ENCODE data around the gene ZNF320. TPM values are rescaled to one million over a fixed set of nuclear protein-coding genes. Genes with fewer than 3 reads are reported as not detected.

ZNF320 gene
- total and polyA plus RNA-seq, 9 of the 15 experiments (the other 6 are each of a cell fraction or from before 2014, with no cell fraction given), result 5.4 to 25.6 (median 11.7) TPM

GRCh38 chr19:52923778-52924593 is 26.6 kb upstream of the ZNF320 start (continued):
- TF ChIP-seq, protein P1, sequence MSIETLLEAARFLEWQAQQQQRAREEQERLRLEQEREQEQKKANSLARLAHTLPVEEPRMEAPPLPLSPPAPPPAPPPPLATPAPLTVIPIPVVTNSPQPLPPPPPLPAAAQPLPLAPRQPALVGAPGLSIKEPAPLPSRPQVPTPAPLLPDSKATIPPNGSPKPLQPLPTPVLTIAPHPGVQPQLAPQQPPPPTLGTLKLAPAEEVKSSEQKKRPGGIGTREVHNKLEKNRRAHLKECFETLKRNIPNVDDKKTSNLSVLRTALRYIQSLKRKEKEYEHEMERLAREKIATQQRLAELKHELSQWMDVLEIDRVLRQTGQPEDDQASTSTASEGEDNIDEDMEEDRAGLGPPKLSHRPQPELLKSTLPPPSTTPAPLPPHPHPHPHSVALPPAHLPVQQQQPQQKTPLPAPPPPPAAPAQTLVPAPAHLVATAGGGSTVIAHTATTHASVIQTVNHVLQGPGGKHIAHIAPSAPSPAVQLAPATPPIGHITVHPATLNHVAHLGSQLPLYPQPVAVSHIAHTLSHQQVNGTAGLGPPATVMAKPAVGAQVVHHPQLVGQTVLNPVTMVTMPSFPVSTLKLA (conservative IDR thresholded peaks at IDR 0.05), result 0 out of 4 replicates have a peak, but pooled peaks of 1 of the 2 experiments have one; percentile 20
- TF ChIP-seq WHSC1 (IDR thresholded peaks at IDR 0.05; ENCODE audit: low read length), result no peak
- TF ChIP-seq CTCF (IDR thresholded peaks at IDR 0.05 in 2 of 3, conservative IDR thresholded peaks at IDR 0.05 in 1 of 3; ENCODE audit: insufficient read depth in 2 of 3, low read depth in 1 of 3, low read length in 3 of 3), result 0 out of 6 replicates have a peak, but pooled peaks of 1 of the 3 experiments have one; percentile 1
- 0 out of 4 replicates have a peak, but pooled peaks of 1 of the 2 experiments have one; percentile 39 for TF ChIP-seq KDM1A (IDR thresholded peaks at IDR 0.05)
- TF ChIP-seq, protein P2, sequence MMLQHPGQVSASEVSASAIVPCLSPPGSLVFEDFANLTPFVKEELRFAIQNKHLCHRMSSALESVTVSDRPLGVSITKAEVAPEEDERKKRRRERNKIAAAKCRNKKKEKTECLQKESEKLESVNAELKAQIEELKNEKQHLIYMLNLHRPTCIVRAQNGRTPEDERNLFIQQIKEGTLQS (IDR thresholded peaks at IDR 0.05), result peak; percentile 84
- TF ChIP-seq, protein P2 (CRISPR knock-in tag; conservative IDR thresholded peaks at IDR 0.05), result no peak
- TF ChIP-seq CEBPB (tag; IDR thresholded peaks at IDR 0.05), result peak; percentile 96
- TF ChIP-seq ZNF23 (CRISPR knock-in tag; IDR thresholded peaks at IDR 0.05), result no peak
- TF ChIP-seq SMARCA4 (IDR thresholded peaks at IDR 0.05), result 0 out of 2 replicates have a peak, but pooled peaks have one; percentile 12
- 0 out of 2 replicates have a peak, but pooled peaks have one; percentile 55 for TF ChIP-seq JUN (IDR thresholded peaks at IDR 0.05; ENCODE audit: borderline replicate concordance, low read depth, low read length)
- TF ChIP-seq JUN (CRISPR knock-in tag; IDR thresholded peaks at IDR 0.05; ENCODE audit: borderline replicate concordance), result no peak
- TF ChIP-seq PKNOX1 (IDR thresholded peaks at IDR 0.05), result peak; percentile 50
- no peak for TF ChIP-seq MCM5 (IDR thresholded peaks at IDR 0.05; ENCODE audit: low read depth)
- TF ChIP-seq SIX5 (IDR thresholded peaks at IDR 0.05; ENCODE audit: borderline replicate concordance in 1 of 2, insufficient read depth in 1 of 2, low read depth in 1 of 2, low read length in 2 of 2), result no peak
- TF ChIP-seq ZNF766 (CRISPR knock-in tag; conservative IDR thresholded peaks at IDR 0.05), result 0 out of 2 replicates have a peak, but pooled peaks have one; percentile 40
- no peak for TF ChIP-seq U2AF1 (optimal IDR thresholded peaks at IDR 0.05; ENCODE audit: low read depth, low read length)

All from K562 (cell line).